GM21737 (cell line): ENCODE results near the gene RHOB.

Experiments
- ATAC-seq: cut with Tn5 transposase; IDR thresholded peaks from one replicate; pipeline ENCODE4 v1.9.1; 2021; ENCODE audit warnings: mild to moderate bottlenecking, moderate library complexity; ENCODE audit not compliant: unreplicated experiment

The RHOB gene

DNA sequence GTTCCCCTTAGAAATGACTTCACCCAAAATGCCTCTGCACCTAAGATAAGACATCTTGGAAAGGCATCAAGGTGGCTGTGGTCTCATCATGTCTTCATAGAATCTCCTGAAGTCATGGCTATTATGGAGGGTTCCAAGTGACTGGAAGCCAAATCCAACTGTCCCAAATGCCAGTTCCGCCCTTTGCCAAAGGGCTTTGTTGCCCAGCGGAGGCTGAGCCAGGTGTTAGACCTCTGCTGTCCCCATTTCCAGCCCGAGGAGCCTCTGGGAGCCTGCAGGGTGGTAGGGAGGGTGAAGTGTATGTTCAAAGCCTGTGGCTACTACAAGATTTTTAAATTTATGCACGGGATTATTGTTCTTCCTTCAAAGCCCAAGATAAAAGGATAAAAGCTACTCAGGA, 25.7 kb downstream of the RHOB start:
- ATAC-seq = no peak

DNA sequence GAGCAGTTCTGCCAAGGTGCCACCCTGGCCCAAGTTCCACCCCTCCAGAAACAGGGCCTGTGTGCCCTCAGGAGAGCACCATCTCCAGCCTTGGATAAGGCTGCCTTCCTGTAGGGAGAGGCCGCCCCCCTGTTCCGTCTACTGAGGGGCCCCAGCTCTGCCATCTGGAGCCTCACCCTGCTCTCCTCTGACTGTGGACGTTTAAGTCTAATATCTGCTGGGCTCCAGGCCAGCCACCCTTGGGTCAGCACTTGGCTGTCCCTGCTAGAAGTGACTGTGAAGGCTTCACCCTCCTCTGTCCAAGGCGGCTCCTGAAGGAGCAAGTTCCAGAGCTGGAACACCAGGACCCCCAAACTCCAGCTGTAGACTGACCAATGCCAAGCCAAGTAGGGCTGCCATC, 26.3 kb downstream of the RHOB start:
- no peak for ATAC-seq

DNA sequence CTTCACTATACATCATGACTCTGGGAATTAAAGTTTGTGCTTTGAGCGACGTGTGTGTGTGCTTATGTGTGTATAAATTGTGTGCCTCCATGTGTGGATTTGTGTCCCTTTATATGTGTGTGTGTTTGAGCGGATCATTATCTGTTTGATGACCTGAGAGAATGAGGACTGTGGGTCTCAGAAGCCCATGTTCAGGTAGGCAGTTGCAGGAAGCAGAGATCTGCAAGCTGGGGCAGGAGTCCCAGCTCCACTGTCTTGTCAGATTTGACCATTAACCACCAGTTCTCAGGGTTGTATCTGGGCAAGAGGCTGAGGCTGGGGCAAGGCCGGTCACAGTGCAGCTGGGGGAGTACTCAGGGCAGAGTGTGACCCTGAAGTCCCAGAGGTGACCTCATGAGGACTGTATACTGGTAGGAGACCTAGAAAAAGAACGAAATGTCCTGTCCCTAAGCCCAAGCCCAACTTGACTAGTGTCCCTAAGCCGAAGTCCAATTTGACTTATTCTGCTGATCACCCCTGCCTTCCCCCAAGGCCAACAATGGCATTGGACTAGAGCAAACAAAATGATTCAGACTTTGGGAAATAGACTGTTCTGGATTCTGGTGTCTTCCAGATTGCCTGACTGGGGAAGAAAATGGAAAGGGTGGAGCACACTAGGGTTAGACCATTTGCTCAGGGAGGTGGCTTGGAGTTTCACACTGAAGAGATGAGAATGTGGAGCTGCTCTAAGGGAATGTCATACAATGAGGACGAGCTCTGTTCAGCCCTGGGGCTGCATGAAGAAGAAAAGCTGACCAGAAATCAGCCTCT, 28.1 kb downstream of the RHOB start:
- ATAC-seq = no peak

DNA sequence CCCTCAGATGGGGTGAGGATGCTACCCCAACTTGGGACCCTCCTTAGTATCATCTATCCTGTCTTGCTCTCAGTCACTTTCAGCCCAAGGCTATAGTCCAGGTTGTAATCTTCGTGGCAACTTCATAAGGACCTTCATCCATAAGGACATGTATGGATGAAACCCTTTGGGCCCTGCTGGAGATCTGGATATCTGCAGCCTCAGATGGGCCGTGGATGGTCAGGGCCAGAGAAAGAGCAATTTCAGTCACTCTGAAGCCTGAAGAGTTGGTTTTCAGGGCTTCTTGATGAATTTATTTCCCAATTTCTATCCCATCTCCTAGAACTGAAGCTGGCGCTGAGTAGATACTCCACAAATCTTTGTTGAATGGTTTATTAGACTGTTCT, 28.7 kb downstream of the RHOB start:
- ATAC-seq = no peak

DNA sequence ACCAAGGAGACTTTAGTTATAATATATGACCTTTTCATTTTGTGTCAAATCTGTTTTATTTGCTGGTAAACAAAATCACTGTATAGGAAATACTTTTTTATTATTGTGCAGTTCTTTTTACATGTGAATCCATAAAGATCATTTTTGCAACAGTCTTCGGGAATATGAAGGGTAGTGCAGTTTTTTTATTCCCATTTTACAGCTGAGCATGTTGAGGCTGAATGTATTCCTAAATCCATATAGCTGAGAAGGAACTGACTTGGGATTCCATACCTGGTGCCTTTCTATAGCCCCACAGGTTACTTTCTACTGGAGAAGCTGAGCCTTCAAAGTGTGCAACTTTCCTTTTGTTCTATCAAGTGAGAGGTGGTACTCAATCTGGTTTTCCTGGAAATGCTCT, 29.6 kb downstream of the RHOB start:
- no peak for ATAC-seq

DNA sequence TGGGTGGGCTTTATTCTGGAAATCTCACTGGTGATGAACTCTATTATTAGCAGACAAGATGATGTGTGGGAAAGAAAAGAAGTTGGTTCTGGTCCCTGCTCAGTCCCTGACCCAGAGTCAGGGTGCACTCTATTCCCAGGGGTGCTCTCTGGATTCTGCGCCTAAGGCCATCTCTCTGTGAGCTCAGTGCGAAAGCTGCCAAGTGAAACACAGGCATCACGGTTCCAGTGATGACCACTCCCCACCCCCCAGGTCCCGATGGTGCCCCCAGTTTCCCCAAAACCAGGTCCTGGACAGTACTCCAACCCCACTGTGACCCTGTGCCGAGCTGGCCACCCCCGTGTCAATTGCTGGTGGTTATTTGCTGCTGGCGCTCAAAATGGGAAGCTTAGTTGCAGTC, 30.1 kb downstream of the RHOB start:
- ATAC-seq = no peak

DNA sequence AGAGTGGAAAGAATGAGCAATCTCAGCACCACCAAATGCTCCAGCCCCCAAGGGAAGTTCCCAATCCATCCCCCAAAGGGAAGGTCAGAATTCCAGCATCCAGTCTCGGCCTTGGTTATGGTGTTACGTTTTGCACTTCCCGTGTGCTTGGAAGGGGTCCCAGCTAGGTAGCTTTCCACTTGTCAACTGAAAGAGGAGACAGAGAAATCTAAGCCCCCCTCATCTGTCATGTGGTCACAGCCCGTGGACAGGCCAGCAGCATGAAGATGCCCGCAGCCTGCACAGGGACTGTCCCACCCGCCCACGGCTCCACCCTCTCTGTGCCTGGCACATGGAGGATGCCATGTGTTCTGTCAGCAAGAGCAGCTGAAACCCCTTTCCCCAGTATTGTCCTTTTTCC, 32.1 kb downstream of the RHOB start:
- no peak for ATAC-seq

DNA sequence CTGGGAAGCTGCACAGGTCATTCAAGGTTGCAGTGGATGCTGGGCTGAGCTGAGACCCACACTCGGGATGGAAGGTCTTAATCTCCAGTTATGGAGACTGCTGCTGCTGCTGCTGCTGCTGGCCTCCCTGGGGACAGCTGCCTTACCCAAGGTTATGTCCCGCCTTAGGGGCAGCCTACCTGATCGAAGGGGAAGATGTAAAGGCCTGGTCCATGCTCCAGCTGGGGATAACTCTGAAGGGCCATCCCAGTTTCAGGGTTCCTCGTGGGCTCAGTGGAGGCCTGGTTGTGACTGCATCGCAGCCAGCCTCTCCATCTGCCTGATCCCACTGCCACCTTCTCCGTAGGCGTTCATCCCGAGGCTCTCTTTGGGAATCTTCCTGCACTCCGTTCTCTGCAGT, 33.0 kb downstream of the RHOB start:
- no peak for ATAC-seq

DNA sequence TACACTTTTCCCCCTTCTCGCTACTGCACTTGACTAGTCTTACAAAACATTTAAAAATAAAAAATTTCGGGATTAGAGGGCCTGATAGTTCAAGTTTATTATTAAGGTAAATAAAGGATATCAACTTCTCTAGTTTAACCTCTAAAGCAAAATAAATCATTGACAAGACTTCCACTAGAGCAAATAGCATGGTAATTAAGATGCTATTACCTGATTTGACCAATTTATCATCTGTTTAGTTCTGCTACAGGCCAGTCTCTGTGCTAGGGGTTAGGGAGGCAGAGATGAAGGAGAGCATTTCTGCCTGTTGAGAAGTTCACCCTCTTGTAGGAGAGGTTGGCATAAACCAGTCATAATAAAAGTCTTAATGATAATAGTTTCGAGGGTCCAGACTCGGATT, 34.0 kb downstream of the RHOB start:
- no peak for ATAC-seq

DNA sequence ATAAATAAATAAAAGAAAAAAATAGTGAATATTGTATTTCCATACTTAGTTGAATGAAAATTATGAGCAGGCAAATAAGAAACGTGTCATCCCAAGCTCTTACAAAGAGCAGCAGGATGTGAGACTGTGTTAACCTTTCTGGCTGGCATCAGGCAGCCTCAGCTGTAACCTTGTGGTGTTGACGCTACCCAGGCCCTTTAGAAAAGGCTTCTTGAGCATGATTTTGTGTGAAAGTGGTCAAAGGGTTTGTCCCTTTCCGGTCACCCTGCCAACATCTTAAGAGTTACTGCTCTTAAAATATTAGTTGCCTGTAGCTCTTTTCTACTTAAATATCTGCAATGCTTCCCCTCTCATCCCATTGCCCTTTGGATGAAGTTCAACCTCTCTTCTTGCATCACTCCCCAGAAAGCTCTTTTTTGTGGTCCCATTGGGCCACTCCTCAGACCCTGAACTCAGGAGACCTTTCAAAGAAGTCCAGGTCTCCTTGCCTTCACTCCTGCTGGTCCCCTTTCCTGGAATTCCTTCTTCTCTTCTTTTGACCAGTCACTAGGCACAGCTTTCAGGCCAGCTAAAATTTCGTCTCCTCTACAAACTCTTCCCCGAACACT, 35.0 kb downstream of the RHOB start:
- ATAC-seq = no peak

DNA sequence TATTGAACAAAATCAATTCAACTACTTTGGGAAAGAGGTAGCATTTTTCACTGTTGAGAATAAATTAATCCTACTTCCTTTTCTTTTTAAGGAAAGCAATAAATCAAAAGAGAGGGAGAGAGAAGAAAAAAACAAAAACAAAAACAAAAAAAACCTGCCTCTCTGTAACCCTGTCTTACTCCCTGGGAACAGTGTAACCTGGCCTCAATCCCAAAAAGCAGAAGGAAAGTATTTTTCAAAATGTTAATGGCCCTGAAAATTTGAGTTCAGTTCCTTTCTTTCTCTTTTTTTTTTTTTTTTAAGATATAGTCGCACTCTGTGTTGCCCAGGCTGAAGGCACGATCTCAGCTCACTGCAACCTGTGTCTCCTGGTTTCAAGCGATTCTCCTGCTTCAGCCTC, 35.9 kb downstream of the RHOB start:
- no peak for ATAC-seq

DNA sequence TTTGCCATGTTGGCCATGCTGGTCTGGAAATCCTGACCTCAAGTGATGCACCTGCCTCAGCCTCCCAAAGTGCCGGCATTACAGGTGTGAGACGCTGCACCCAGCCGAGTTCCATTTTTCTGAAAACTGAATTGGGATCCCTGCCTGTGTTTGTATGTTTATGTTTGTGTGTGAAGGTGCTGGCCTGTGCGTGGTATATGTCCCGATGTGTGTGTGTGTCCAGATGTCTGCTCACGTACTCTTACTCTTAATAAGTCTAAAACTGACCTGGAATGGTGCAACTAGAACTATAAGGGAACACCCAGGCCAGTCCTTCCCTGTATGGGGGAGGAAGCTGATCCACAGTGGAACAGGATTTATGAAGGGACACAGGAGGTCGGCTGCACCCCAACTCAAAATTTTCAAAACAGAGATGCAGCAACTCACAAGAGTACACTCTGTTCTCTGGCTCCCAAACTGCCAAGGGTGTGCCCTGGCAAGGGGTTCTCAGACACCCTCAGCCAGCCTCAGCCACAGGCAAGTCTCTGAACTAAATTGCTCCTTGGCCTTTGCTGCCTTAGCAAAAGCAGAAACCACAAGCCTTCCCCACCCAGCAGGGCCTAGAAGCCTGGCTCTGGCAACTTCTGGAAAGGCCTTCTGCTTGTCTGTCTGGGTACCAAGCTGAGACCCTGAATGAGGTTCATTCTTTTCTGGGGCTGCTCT, 36.5 kb downstream of the RHOB start:
- ATAC-seq = no peak

DNA sequence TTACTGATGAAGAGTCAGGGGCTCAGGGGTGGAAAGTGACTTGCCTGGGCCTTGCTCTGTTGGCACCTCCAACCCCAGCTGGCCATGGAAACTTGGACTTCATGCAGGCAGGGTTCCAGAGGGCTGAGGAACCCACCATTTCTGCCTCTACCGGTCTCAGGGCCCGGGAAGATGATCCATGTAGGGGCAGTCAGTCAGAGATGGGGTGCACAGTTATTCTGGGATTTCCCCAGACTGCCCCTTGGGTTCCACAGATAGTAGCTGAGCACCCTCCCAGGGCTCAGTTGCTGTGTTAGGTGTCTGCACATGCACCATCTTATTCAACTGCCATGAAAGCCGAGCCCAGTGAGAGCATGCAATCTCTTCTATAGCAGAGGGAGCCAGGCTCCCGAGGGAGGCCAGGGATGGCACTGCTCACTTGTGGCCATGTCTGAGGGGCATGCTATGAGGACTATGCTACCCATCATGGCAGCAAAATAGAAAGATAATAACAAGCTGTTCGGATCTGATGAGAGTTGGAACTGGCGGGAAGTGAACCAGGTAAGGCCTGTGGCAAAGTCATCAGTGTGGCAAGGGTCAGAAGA, 37.3 kb downstream of the RHOB start:
- ATAC-seq = no peak

DNA sequence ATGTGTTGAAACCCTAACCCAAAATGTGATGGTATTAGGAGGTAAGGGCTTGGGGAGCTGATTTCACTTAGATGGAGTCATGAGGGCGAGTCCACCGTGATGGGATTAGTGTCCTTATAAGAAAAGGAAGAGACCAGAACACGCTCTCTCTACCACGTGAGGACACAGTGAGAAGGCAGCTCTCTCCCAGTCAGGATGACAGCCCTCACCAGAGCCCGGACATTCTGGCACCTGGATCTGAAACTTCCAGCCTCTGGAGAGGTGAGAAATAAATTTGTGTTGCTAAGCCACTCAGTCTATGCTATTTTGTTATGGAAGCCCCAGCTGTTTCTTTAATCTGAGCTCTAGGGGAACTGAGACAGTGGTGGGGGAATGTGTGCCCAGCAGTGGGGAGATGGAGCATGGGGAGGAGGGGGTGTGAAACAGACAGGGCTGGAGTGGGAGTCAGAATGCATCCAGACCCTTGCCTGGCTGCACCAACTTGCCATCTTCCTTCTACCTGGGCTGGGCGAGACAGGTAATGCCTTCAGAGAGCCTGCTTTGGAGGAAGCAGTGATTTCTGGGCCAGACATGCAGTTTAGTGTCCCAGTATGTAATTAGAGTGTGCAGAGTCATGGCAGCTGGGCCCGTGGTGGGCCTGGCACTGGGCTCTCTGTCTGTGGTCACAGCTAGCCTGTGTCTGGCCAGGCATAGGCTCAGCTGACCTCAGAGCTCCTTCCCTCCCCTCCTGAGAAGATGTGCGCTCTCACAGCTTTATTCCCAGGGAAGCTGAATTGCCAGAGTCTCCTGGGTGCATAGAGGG, 38.1 kb downstream of the RHOB start:
- ATAC-seq = no peak

DNA sequence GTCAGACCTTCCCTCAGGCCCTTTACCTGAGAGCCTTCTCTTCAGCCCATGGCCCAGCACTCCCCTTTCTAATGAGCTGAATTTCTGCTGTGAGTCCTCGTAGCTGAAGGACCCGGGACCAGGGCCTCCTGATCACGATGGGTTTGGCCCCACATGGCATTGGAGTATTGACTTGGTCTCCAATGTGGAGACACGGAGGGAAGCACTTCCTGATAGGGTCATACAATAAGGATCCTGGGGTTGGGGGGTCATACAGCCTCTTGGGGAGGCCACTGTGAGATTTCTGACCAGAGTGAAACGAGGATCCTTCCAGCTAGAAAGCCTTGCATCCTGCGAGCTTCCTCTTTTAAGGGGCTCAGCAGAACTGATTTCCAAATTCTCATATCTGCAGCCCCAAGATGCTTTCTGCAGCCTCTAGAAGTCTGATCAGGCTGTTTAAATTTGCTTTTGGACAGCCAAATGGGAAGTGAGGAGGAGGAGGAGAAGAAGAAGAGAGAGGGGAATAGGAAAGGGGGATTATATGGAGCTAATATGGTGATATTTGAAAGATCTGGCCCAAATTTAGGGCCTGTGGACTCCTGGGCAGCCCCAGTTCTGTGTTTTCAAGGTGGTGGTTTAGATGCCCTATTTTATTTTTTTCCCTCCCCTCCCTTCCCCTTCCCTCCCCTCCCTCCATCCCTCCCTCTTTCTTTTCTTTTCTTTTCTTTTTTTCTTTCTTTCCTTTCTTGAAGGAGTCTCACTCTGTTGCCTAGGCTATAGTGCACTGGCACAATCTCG, 38.9 kb downstream of the RHOB start:
- ATAC-seq = no peak

DNA sequence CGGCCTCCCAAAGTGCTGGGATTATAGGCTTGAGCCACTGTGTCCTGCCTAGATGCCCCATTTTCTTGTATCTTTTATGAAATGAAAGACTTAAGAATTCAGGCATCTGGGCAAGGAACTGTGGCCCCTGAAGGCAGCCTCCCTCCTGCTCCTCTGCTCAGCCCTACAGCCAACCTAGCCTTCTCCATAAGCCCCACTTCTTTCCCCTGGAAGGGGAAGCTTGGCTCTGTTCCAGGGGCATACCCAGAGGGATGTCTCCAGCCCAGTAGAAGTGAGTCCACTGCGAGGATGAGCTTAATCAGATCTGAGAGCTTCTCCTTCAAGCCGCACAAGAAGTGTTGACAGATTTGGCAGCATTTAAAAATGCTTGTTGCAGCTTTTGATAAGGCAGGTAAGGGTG, 39.7 kb downstream of the RHOB start:
- no peak for ATAC-seq

DNA sequence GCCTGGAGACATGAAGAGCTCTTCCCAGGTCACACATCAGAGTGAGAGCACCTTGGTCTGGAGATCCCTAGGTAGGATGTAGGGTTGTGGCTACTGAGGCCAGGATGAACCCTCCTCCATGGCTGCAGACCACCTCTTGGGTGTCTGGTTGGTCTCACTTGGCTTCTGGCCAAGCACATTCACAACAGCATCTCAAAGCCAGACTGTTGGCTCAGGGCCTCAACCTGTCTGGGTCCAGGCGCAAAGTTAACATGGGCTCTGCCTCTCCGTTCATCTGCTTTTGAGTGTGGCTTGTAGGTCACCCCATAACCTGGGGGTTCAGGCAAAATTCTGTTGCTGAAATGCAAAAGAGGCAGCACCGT, 40.1 kb downstream of the RHOB start:
- ATAC-seq = no peak

DNA sequence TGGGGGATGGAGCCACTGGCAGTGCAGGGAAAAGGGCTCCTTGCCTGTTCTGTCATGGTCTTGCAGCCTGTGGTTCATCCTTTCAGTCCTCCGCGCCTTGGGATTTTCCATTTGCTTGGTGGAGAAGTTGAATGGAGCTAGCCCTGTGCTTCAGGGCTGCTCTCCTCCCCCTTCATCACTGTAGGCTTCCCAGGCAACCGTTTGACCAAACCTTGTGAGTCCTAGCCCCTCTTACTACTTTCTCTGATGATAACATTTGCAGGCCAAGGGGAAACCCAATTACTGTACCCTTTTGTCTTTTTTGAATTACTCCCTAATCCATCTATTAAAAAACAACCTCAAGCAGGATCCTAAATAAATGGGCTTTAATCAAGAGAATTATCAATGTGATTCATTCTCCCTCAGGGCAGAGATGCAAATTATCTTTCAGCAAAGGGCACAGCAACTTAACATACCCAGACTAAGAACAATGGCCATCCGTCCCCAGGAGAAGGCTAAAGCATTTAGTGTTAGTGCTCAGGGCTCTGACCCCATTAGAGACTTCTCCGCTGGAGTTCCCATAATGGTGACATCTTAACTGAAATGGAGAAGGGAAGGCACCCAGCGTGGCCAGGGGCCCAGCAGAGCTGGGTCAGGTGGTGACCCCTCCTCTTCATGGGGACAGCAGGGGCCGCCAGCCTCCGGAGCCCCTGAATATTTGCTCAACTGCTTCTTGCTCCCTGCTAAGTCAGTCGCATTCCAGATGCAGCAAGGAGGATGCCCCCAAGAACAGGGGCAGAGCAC, 40.7 kb downstream of the RHOB start:
- no peak for ATAC-seq

DNA sequence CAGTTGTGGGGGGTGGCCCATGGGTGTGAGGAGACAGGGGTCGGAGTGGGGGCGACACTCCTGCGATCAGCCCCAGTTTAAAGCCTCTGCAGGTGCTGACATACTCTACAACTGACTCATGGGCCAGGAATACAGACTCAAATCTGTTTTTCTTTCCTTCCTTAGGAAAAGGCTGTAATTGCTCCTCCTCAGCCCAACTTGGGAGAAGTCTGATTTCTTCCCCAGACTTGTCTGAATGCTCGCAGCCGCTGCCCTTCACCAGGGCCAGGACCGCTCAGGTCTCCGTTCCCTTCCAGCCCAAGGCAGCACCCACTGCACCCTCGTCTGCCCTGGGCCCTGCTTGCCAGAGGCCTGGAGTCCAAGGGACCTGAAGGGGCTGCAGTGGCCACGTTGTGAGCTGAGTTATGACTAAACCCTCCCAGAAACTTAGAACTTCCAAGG, 41.3 kb downstream of the RHOB start:
- no peak for ATAC-seq

DNA sequence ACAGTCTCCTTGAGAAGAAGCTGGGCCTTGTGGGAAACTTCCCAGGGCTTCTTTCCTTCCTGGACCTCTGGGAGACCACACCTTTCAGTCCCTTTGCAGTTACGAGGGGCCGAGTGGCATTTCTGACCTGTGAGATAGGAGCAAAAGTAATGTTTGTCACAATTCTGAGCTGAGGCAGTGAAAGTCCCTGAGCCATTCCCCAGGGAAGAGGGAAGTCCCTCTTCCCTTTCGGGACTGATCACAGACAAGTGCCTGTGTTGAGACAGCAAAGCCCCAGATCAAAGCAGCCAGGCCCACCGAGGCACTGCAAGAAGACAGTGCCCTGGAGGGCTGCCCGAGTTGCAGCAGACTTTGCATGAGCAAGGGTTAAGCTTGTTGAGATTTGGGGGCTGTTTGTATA, 41.9 kb downstream of the RHOB start:
- no peak for ATAC-seq
